Activated T-helper 1 cell treated with anti-CD3 and anti-CD28 coated beads, Interleukin-2, amount 50 U/mL, for 16 hours (primary cell): ENCODE data around the gene CMTM5.
"Not testable (repeated sequence)": the region's sequence is repeated elsewhere in the genome, so short reads cannot be mapped to it uniquely, and the experiment has no call there.

ENCODE experiments used
- DNase-seq, 2 donors: peaks; one replicate each; pipeline ENCODE4 v3.0.0-alpha.2; 2020; ENCODE audit warnings: low read depth in 1 of 2, low spot score in 1 of 2

Gene CMTM5

GRCh38 chr14:23377573-23378563 is 1.0 kb downstream of the CMTM5 start:
- no peak for DNase-seq

DNA sequence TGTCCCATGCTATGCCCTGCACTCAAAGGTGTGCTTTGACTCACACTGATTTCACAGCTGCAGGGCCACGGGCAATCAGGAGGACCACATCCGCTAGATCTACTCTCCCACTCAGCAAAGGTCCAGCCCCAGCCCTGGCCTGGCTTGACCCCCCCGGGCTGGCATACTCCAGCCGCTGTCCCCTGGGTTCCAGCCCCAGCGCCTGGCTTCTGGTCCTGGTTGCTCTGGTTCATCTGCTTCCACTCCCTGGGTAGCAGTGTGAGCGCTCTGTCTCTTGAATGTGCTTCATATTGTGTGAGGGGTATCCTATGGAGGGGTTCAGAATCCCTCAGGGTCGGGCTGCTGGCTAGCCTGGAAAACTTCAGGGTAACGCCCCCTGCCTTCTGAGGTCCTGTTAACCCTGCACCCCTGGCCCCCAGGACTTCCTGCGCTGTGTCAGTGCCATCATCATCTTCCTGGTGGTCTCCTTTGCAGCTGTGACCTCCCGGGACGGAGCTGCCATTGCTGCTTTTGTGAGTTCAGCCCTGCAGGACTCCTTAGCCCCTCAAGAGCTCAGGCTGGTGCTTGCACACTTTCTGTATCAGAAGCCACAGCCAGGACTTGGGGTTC is 1.9 kb downstream of the CMTM5 start:
- no peak for DNase-seq

- peak; percentile 36 to 56 for DNase-seq
These were observed 2.7 kb downstream of the CMTM5 start for GRCh38 chr14:23379366-23380196.

DNA sequence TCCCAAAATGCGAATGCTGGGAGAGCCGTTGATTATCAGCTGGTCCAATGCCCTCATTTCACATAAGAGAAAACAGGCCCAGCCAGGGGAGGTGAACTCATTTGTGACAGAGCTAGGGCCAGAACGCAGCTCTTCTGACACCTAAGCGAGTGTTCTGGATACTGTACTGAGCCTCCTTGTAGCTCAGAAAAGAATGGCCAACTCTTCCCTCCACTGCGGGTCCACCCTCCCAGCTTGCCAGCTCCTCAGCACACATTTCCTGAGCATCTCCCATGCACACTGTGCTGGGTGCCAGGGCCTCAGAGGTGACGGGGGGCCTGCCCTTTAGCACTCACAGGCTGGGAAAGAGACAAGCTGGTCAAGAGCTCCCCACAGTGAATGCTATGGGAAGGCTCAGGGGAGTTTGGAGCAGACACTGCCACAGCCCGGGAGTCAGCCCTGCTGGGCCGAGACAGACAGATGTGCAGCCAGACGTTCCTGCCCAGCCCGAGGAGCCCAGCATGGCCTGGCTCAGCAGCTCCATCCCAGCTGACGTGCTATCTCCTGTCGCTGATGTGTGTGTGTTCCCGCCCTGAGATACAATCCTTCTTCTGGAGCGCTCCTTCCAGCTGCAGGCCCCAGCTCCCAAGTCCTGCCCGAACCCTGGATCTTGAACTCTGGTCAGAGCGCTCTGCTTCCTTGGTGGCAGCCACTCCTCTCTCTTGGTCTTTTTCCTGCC is 3.5 kb downstream of the CMTM5 start:
- no peak for DNase-seq

DNA sequence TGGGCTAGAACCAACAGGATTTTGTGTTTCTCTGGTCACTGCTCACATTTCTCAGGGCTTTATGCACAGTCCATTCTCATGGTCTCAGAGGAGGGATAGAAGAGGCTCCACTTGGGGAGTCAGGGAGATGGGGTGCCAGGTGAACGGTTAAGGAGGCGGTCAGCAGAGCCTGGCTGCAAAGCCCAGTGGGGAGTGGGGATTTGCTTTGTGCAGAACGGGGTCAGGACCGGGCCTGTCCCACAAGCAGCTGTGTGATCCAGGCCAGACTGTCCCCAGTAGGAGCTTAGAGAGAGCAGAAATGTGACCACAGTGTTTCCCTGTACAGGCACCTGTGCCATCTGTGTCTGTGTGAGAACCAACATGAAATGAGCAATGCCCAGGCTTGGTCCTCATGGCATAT is 4.1 kb downstream of the CMTM5 start:
- no peak for DNase-seq

DNA sequence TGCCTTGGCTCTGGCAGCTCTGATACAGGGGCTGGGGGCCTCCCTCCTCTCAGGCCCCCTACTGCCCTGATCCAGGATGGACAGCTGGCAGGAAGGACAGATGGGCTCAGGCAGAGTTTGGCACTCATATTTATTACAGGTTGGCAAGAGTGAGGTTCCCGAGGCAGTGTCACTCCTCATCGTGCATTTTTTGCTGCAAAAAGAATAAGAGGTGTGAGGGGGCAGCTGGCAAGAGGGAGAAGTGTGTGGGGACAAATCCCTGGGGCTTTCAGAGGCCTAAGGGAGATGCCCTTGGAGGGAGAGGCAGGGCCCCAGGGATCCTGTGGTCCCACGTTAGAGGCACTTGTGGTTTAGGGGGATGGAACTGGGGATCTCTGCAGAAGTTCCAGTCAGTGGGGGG is 5.0 kb downstream of the CMTM5 start:
- DNase-seq: no peak

- no peak for DNase-seq
These were observed 5.4 kb downstream of the CMTM5 start for GRCh38 chr14:23382276-23382675.

DNA sequence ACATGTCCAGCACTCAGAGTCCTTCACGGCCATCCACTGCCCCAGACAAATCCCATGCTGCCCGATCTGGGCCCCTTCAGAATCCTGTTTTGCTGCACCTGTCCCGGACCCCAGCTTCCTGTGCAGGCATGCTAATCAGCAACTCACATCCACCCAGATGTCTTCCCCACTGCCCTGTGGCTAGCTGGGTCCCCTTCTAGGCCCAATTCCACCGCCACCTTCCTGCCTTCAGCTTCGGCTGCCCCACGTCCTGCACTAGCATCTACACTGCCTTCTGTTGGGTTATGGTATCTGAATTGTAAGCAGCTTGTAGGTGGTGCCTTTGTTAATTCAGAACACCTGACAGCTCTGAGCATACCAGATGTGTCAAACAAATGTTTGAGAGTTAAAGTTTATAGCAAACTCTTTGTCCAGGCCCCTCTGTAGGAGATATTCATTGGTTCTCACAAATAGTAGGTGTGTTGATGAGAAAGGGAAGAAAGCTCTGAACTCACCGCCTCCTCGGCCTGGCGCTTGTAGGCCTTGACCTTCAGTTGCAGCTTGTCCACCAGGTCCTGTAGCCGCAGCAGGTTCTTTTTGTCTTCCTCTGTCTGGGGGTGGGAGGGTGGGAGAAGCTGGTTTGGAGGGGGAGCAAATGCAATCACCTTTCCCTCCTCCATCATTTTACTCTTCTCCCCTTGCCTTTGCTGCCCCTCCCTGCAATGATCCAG is 6.0 kb downstream of the CMTM5 start:
- no peak for DNase-seq

DNA sequence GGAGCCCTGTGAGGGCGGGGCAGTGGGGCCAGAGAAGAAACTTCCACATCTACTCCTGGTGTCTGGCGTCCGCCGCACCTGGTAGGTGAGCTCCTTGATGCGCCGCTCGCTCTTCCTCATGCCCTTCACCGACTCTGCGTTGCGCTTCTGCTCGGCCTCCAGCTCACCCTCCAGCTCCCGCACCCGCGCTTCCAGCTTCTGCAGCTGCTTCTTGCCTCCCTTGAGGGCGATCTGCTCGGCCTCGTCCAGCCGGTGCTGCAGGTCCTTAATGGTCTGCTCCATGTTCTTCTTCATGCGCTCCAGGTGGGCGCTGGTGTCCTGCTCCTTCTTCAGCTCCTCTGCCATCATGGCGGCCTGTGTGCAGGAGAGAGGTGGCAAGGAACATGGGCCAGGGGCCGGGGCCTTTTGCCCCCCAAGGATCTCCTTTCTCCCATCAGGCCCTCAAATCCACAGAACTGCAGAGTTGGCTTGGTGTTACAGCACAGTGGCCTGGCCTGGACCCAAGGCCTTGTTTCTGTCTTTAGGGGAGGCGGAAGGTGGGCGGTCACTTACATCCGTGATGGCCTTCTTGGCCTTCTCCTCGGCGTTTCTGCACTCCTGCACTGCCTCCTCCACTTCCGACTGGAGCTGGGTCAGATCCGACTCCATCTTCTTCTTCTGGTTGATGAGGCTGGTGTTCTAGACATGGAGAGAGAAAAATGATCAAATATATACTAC is 7.7 kb downstream of the CMTM5 start:
- DNase-seq: no peak

GRCh38 chr14:23385244-23385641 is 8.4 kb downstream of the CMTM5 start:
- DNase-seq: no peak

- no peak for DNase-seq
These were observed 8.9 kb downstream of the CMTM5 start for GRCh38 chr14:23385642-23386265.

- not testable (repeated sequence) for DNase-seq
These were observed 9.4 kb downstream of the CMTM5 start for GRCh38 chr14:23386266-23386657.

- no peak for DNase-seq
These were observed 10.2 kb downstream of the CMTM5 start for GRCh38 chr14:23386999-23387398.

GRCh38 chr14:23387916-23388882 is 11.4 kb downstream of the CMTM5 start:
- DNase-seq: no peak

GRCh38 chr14:23388996-23389395 is 12.2 kb downstream of the CMTM5 start:
- no peak for DNase-seq

DNA sequence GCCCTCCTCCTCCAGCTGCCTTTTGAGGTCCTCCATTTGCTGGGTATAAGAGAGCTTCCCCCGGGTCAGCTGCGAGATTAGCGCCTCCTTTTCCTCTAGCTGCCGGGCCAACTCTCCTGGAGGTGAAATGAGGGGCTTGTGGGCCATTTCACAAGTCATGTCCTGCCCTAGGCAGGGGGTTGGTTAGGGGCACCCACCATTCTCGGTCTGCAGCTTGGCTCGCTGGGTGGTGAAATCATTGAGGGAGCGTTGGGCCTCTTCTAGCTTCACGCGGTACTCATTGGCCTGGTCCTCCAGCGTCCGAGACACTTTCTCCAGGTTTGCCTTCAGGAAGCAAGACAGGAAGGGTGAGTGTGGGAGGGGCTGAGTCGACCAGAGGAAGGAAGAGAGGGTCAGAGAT is 12.6 kb downstream of the CMTM5 start:
- no peak for DNase-seq

DNA sequence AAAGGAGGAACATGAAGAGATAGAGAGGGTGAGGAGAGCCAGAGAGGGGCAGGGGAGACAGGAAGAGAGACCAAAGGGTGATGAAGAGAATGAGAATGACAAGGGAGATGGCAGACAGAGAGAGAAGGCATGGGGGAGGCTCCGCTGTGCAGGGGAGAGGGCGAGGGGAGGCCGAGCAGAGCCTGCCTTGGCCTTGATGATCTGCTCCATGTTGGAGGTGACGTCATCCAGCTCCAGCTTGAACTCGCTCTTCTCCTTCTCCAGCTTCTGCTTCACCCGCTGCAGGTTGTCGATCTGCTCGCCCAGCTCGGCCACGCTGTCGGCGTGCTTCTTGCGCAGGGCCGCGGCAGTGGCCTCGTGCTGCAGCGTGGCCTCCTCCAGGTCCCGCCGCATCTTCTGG is 13.0 kb downstream of the CMTM5 start:
- not testable (repeated sequence) for DNase-seq

DNA sequence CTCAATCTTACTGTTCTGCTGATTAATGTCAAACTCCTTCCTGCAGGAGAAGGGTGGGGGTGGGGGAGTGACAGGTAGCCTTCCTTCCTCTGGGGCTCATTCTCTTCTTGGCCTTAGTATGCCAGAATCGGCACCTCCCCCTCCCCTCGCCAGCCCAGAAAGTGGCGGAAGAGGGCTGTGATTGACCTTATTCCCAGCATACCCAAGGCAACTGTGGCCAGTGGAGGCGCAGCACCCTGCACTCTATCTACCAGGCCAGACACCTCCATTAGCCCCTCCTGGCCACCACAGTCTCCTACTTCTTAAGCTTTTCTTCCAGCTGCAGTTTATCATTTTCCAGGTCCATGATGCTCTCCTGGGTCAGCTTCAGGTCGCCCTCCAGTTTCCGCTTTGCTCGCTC is 15.8 kb downstream of the CMTM5 start:
- DNase-seq: no peak
